GM23338 (cell line): Measurements from ENCODE around the gene ABL1. TPM values are rescaled to one million over a fixed set of nuclear protein-coding genes. Genes with fewer than 3 reads are reported as not detected.

ENCODE experiments used
- ATAC-seq: fragments of 200-7000 bp; cut with Tn5 transposase; 3 replicates; pipeline ENCODE4 v1.9.1; 2020
- DNase-seq: peaks from one replicate; pipeline ENCODE4 v3.0.0-alpha.2; 2015; ENCODE audit warnings: low spot score
- H2AFZ ChIP-seq: fragments of 200-600 bp; sonication (generic); 2 replicates; pipeline ENCODE4 v1.8.0; 2016; ENCODE audit warnings: antibody characterized with exemption, mild to moderate bottlenecking, moderate library complexity
- H3F3A ChIP-seq: fragments of 200-600 bp; sonication (generic); replicated peaks from 2 replicates; pipeline ENCODE4 v1.8.0; 2017; ENCODE audit warnings: antibody characterized with exemption, mixed run types, low read depth
- H3K27ac ChIP-seq: fragments of 200-600 bp; sonication (generic); 2 replicates; pipeline ENCODE4 v1.6.1; 2016; ENCODE audit warnings: low read depth
- H3K27me3 ChIP-seq: fragments of 200-600 bp; sonication (generic); 2 replicates; pipeline ENCODE4 v1.8.0; 2016; ENCODE audit warnings: mild to moderate bottlenecking, mixed run types, moderate library complexity; ENCODE audit not compliant: insufficient read depth
- H3K36me3 ChIP-seq: fragments of 200-600 bp; sonication (generic); 2 replicates; pipeline ENCODE4 v1.8.0; 2016; ENCODE audit warnings: mild to moderate bottlenecking; ENCODE audit not compliant: insufficient read depth
- H3K4me1 ChIP-seq: fragments of 200-600 bp; sonication (generic); 2 replicates; pipeline ENCODE4 v1.8.0; 2016; ENCODE audit warnings: mild to moderate bottlenecking, moderate library complexity; ENCODE audit not compliant: insufficient read depth
- H3K4me2 ChIP-seq: fragments of 200-600 bp; sonication (generic); 2 replicates; pipeline ENCODE4 v1.7.1; 2017; ENCODE audit warnings: mixed run types
- H3K4me3 ChIP-seq: fragments of 200-600 bp; sonication (generic); 2 replicates; pipeline ENCODE4 v1.6.1; 2016; ENCODE audit warnings: mixed run types
- H3K79me2 ChIP-seq: fragments of 200-600 bp; sonication (generic); replicated peaks from 2 replicates; pipeline ENCODE4 v1.8.0; 2017; ENCODE audit warnings: mild to moderate bottlenecking; ENCODE audit not compliant: insufficient read depth
- H3K9me2 ChIP-seq: fragments of 200-600 bp; sonication (generic); 2 replicates; pipeline ENCODE4 v1.8.0; 2017; ENCODE audit not compliant: insufficient read depth
- H4K20me1 ChIP-seq: fragments of 200-600 bp; sonication (generic); replicated peaks from 2 replicates; pipeline ENCODE4 v1.8.0; 2017; ENCODE audit warnings: mild to moderate bottlenecking; ENCODE audit not compliant: insufficient read depth
- H3K27ac Mint-ChIP-seq: 2 replicates; pipeline ENCODE4 v1.8.0; 2020; ENCODE audit warnings: inconsistent platforms, mild to moderate bottlenecking, moderate library complexity, mixed read lengths
- H3K27me3 Mint-ChIP-seq: 3 replicates; pipeline ENCODE4 v1.8.0; 2022; ENCODE audit warnings: low read depth, mild to moderate bottlenecking, moderate library complexity, mixed read lengths, inconsistent platforms; ENCODE audit not compliant: insufficient read depth, poor library complexity
- H3K36me3 Mint-ChIP-seq: 3 replicates; pipeline ENCODE4 v1.8.0; 2021; ENCODE audit warnings: low read depth, mild to moderate bottlenecking, inconsistent platforms, moderate library complexity, mixed read lengths
- H3K4me1 Mint-ChIP-seq: 3 replicates; pipeline ENCODE4 v1.8.0; 2020; ENCODE audit warnings: mild to moderate bottlenecking, inconsistent platforms, mixed read lengths
- H3K4me3 Mint-ChIP-seq: 3 replicates; pipeline ENCODE4 v1.8.0; 2021; ENCODE audit warnings: moderate library complexity, mild to moderate bottlenecking, inconsistent platforms, mixed read lengths
- H3K9me3 Mint-ChIP-seq: 3 replicates; pipeline ENCODE4 v1.8.0; 2020; ENCODE audit warnings: moderate library complexity, mild to moderate bottlenecking, inconsistent platforms, mixed read lengths
- CREB1 ChIP-seq: fragments of 250-450 bp; sonication (Bioruptor Pico); IDR thresholded peaks from 2 replicates; pipeline ENCODE4 v1.5.0; 2020; ENCODE audit warnings: low read depth, mild to moderate bottlenecking, moderate library complexity
- CTCF ChIP-seq, 2 experiments: fragments of 200-600 bp in 1 of 2; sonication (generic) in 1 of 2; conservative IDR thresholded peaks; 2 replicates each; pipeline versions ENCODE4 v1.5.1 to v1.6.1; 2016 to 2017; ENCODE audit warnings: antibody characterized with exemption in 2 of 2, low read depth in 2 of 2, mild to moderate bottlenecking in 2 of 2, moderate library complexity in 1 of 2
- ETS1 ChIP-seq: IDR thresholded peaks from 2 replicates; pipeline ENCODE4 v1.6.1; 2016; ENCODE audit warnings: antibody characterized with exemption
- EZH2 ChIP-seq: fragments of 200-600 bp; sonication (generic); IDR thresholded peaks from one replicate; pipeline ENCODE4 v1.8.0; 2017; ENCODE audit warnings: antibody characterized with exemption, mild to moderate bottlenecking, low read depth; ENCODE audit not compliant: unreplicated experiment
- EZH2phosphoT487 ChIP-seq: fragments of 200-600 bp; sonication (generic); IDR thresholded peaks from one replicate; pipeline ENCODE4 v1.8.1; 2018; ENCODE audit warnings: antibody characterized with exemption; ENCODE audit not compliant: unreplicated experiment
- JUNB ChIP-seq: IDR thresholded peaks from one replicate; pipeline ENCODE4 v1.6.1; 2016; ENCODE audit warnings: antibody characterized with exemption; ENCODE audit not compliant: unreplicated experiment
- POLR2AphosphoS5 ChIP-seq: IDR thresholded peaks from 2 replicates; pipeline ENCODE4 v1.6.1; 2016; ENCODE audit warnings: antibody characterized with exemption, low read depth
- STAT1 ChIP-seq: IDR thresholded peaks from one replicate; pipeline ENCODE4 v1.6.1; 2016; ENCODE audit warnings: antibody characterized with exemption; ENCODE audit not compliant: unreplicated experiment
- ZNF114 ChIP-seq: fragments of 250-450 bp; sonication (Bioruptor Pico); IDR thresholded peaks from 2 replicates; pipeline ENCODE4 v1.5.0; 2020; ENCODE audit warnings: mild to moderate bottlenecking, moderate library complexity
- ZNF331 ChIP-seq: fragments of 250-450 bp; sonication (Bioruptor Pico); IDR thresholded peaks from 2 replicates; pipeline ENCODE4 v1.5.0; 2020; ENCODE audit warnings: low read depth, mild to moderate bottlenecking, moderate library complexity
- ZNF462 ChIP-seq: fragments of 250-450 bp; sonication (Bioruptor Pico); IDR thresholded peaks from 2 replicates; pipeline ENCODE4 v1.5.0; 2020; ENCODE audit warnings: mild to moderate bottlenecking, moderate library complexity
- polyA plus RNA-seq: library from polyadenylated mRNA; unstranded; fragments of >200 nt; fragmentation: Nextera tagmentation; extraction: Ambion mirVana; gene quantifications from 2 replicates; pipeline ENCODE4 v1.2.1, GENCODE V29; 2016
- total RNA-seq: library from RNA; depleted of rRNA; stranded (reverse); fragments of >200 nt; shearing (Covaris generic); gene quantifications from 2 replicates; pipeline ENCODE4 v1.2.3, GENCODE V29; 2014

Gene ABL1
- total and polyA plus RNA-seq, 2 experiments from 2014 or later, result 20.7 to 85.1 TPM

- TF ChIP-seq ZNF462 (CRISPR knock-in tag), result no peak
- TF ChIP-seq ZNF331 (CRISPR knock-in tag), result no peak
- TF ChIP-seq ETS1, result no peak
Measured at GRCh38 chr9:130883479-130883878, 48.4 kb downstream of the ABL1 start (continued).

- ATAC-seq (no peak), DNase-seq (no peak)
- peaks cover 50% of the 10 kb centered on the region for H3K36me3 ChIP-seq
- Mint-ChIP-seq H3K27ac (peak overlapping the region; percentile 84; the same call in 1 of the 2 replicates), H3K27me3 (peaks cover 6% of the 10 kb centered on the region), H3K36me3 (peaks cover 76% of the 10 kb centered on the region), H3K9me3 (no peaks in the 10 kb centered on the region), H3K4me1 (peaks cover 7% of the 10 kb centered on the region; the same call in 1 of the 3 replicates), H3K4me3 (no peak overlapping the region)
- no peak overlapping the region for H3K4me3 ChIP-seq
- H3K79me2 ChIP-seq, result no peaks in the 10 kb centered on the region
- H4K20me1 ChIP-seq, result 0 out of 2 replicates have a peak, but pooled peaks cover 6% of the 10 kb centered on the region
- no peaks in the 10 kb centered on the region for H3F3A ChIP-seq
- H3K4me2 ChIP-seq, result no peak overlapping the region
- no peak overlapping the region for H2AFZ ChIP-seq
- H3K4me1 ChIP-seq, result no peaks in the 10 kb centered on the region
- H3K9me2 ChIP-seq, result no peaks in the 10 kb centered on the region
- peak overlapping the region; percentile 19; the same call in 1 of the 2 replicates for H3K27ac ChIP-seq
- no peaks in the 10 kb centered on the region for H3K27me3 ChIP-seq
- TF ChIP-seq EZH2phosphoT487 (no peak), EZH2 (no peak), STAT1 (no peak), ZNF114 (CRISPR knock-in tag) (no peak), CREB1 (CRISPR knock-in tag) (no peak), ZNF331 (CRISPR knock-in tag) (no peak), POLR2AphosphoS5 (no peak), ETS1 (no peak), CTCF (conservative IDR thresholded peaks at IDR 0.05; ENCODE audit: low read depth in 2 of 2) (no peak), JUNB (no peak)
Measured at GRCh38 chr9:130884111-130884531, 49.1 kb downstream of the ABL1 start.
